ENCODE data around the gene MCUR1.

DNA sequence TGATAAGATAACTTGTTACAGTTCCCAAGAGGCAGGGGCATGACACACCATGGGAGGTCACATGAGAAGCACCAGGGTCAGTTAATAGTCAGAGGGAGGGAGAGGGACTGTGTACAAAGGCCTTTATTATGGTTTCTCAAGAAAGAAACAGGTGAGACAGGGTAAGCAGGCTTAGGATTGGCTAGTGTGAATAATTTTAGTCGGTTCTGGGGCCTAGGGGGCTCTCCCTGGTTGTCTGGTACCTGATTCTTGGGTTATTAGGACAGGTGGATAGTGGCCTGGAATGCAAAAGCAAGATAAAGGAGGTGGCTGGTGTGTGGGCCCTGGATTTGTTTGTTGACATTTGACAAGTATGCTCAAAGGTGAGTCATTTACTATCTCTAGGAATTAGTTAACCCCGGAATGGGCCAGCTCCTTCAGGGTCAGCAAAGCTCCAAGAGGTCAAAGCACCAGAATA, 49.4 kb upstream of the MCUR1 start:
- TF ChIP-seq, protein P1, sequence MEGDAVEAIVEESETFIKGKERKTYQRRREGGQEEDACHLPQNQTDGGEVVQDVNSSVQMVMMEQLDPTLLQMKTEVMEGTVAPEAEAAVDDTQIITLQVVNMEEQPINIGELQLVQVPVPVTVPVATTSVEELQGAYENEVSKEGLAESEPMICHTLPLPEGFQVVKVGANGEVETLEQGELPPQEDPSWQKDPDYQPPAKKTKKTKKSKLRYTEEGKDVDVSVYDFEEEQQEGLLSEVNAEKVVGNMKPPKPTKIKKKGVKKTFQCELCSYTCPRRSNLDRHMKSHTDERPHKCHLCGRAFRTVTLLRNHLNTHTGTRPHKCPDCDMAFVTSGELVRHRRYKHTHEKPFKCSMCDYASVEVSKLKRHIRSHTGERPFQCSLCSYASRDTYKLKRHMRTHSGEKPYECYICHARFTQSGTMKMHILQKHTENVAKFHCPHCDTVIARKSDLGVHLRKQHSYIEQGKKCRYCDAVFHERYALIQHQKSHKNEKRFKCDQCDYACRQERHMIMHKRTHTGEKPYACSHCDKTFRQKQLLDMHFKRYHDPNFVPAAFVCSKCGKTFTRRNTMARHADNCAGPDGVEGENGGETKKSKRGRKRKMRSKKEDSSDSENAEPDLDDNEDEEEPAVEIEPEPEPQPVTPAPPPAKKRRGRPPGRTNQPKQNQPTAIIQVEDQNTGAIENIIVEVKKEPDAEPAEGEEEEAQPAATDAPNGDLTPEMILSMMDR (conservative IDR thresholded peaks at IDR 0.05 in 1 of 2, IDR thresholded peaks at IDR 0.05 in 1 of 2; ENCODE audit: low read depth in 1 of 2, low read length in 2 of 2), result no peak
- TF ChIP-seq EZH2 (IDR thresholded peaks at IDR 0.05; ENCODE audit: low read length, missing control alignments), result no peak

Measured in fibroblast of lung (primary cell).